ENCODE data around the gene SLC24A3. TPM values are rescaled to one million over a fixed set of nuclear protein-coding genes. Genes with fewer than 3 reads are reported as not detected.

The SLC24A3 gene
- polyA plus RNA-seq, 12 donors: 10.9 to 35.4 (median 21.7) TPM; not detected in 1

GRCh38 chr20:19338380-19338779 lies 125.9 kb downstream of the SLC24A3 start:
- no peak for DNase-seq

GRCh38 chr20:19338960-19339359 lies 126.5 kb downstream of the SLC24A3 start:
- DNase-seq: peak; percentile 9

- DNase-seq: no peak
Measured at GRCh38 chr20:19341348-19342053, 129.1 kb downstream of the SLC24A3 start.

- no peak for DNase-seq
Measured at GRCh38 chr20:19344341-19344740, 131.9 kb downstream of the SLC24A3 start.

- no peak for DNase-seq
Measured at GRCh38 chr20:19347943-19348456, 135.6 kb downstream of the SLC24A3 start.

- DNase-seq: no peak
Measured at GRCh38 chr20:19348582-19348981, 136.1 kb downstream of the SLC24A3 start.

- no peak for DNase-seq
Measured at GRCh38 chr20:19349879-19350278, 137.4 kb downstream of the SLC24A3 start.

GRCh38 chr20:19351542-19351941 lies 139.1 kb downstream of the SLC24A3 start:
- no peak for DNase-seq

- no peak for DNase-seq
Measured at GRCh38 chr20:19354950-19355349, 142.5 kb downstream of the SLC24A3 start.

- DNase-seq: no peak
Measured at GRCh38 chr20:19361790-19362189, 149.3 kb downstream of the SLC24A3 start.

- DNase-seq: no peak
Measured at GRCh38 chr20:19363476-19363875, 151.0 kb downstream of the SLC24A3 start.

GRCh38 chr20:19367591-19367990 lies 155.1 kb downstream of the SLC24A3 start:
- DNase-seq: no peak

- DNase-seq: no peak
Measured at GRCh38 chr20:19368351-19368750, 155.9 kb downstream of the SLC24A3 start.

- DNase-seq: no peak
Measured at GRCh38 chr20:19370076-19371075, 157.9 kb downstream of the SLC24A3 start.

GRCh38 chr20:19371112-19371511 lies 158.7 kb downstream of the SLC24A3 start:
- DNase-seq: no peak

- DNase-seq: no peak
Measured at GRCh38 chr20:19374216-19374615, 161.8 kb downstream of the SLC24A3 start.

GRCh38 chr20:19375395-19375794 lies 163.0 kb downstream of the SLC24A3 start:
- DNase-seq: no peak

GRCh38 chr20:19375801-19376200 lies 163.4 kb downstream of the SLC24A3 start:
- no peak for DNase-seq

- no peak for DNase-seq
Measured at GRCh38 chr20:19376451-19377229, 164.2 kb downstream of the SLC24A3 start.

GRCh38 chr20:19378058-19378457 lies 165.6 kb downstream of the SLC24A3 start:
- no peak for DNase-seq

GRCh38 chr20:19380211-19380610 lies 167.8 kb downstream of the SLC24A3 start:
- no peak for DNase-seq

- DNase-seq: no peak
Measured at GRCh38 chr20:19381947-19382346, 169.5 kb downstream of the SLC24A3 start.
